H9 (cell line): ENCODE measurements around the gene SNRNP200. TPM values are rescaled to one million over a fixed set of nuclear protein-coding genes. Genes with fewer than 3 reads are reported as not detected.

Experiments used
- DNase-seq: peaks from one replicate; pipeline ENCODE4 v3.0.0-alpha.2; 2017
- H2AFZ ChIP-seq: one replicate; pipeline ENCODE4 v1.6.1; 2013; ENCODE audit warnings: mild to moderate bottlenecking, low read length, control low read depth, moderate library complexity
- H2AK5ac ChIP-seq: 2 replicates; pipeline ENCODE4 v1.6.1; 2013; ENCODE audit warnings: low read length, control low read depth, mixed read lengths; ENCODE audit not compliant: insufficient read length
- H2BK120ac ChIP-seq: one replicate; pipeline ENCODE4 v1.6.1; 2013; ENCODE audit warnings: low read depth, mild to moderate bottlenecking, low read length, control low read depth, inconsistent platforms; ENCODE audit not compliant: poor library complexity, severe bottlenecking
- H2BK12ac ChIP-seq: 2 replicates; pipeline ENCODE4 v1.6.1; 2013; ENCODE audit warnings: low read length, control low read depth, mixed read lengths, low read depth; ENCODE audit not compliant: insufficient read length
- H2BK15ac ChIP-seq: 2 replicates; pipeline ENCODE4 v1.6.1; 2013; ENCODE audit warnings: low read depth, low read length, control low read depth
- H2BK20ac ChIP-seq: one replicate; pipeline ENCODE4 v1.6.1; 2013; ENCODE audit warnings: low read depth, mild to moderate bottlenecking, low read length, control low read depth, inconsistent platforms; ENCODE audit not compliant: poor library complexity, severe bottlenecking
- H2BK5ac ChIP-seq: 2 replicates; pipeline ENCODE4 v1.6.1; 2013; ENCODE audit warnings: low read length, control low read depth, mixed read lengths; ENCODE audit not compliant: insufficient read length
- H3K14ac ChIP-seq: 2 replicates; pipeline ENCODE4 v1.6.1; 2013; ENCODE audit warnings: low read length, control low read depth; ENCODE audit not compliant: insufficient read depth
- H3K18ac ChIP-seq: 2 replicates; pipeline ENCODE4 v1.6.1; 2013; ENCODE audit warnings: low read depth, mild to moderate bottlenecking, mixed read lengths, low read length, control low read depth; ENCODE audit not compliant: insufficient read length
- H3K23ac ChIP-seq: 2 replicates; pipeline ENCODE4 v1.6.1; 2013; ENCODE audit warnings: low read length, control low read depth, mixed read lengths, low read depth; ENCODE audit not compliant: insufficient read length
- H3K23me2 ChIP-seq: 2 replicates; pipeline ENCODE4 v1.6.1; 2013; ENCODE audit warnings: low read depth, mild to moderate bottlenecking, mixed read lengths, low read length, control low read depth; ENCODE audit not compliant: insufficient read length, poor library complexity, severe bottlenecking
- H3K27ac ChIP-seq: 2 replicates; pipeline ENCODE4 v1.5.1; 2013; ENCODE audit warnings: low read length, control low read depth, mixed read lengths, low read depth; ENCODE audit not compliant: insufficient read length
- H3K27me3 ChIP-seq: 2 replicates; pipeline ENCODE4 v1.6.1; 2013; ENCODE audit warnings: low read length, control low read depth, inconsistent platforms; ENCODE audit not compliant: insufficient read depth
- H3K4ac ChIP-seq: 2 replicates; pipeline ENCODE4 v1.6.1; 2013; ENCODE audit warnings: low read depth, mild to moderate bottlenecking, control low read depth, inconsistent platforms, low read length, moderate library complexity
- H3K4me1 ChIP-seq: 2 replicates; pipeline ENCODE4 v1.6.1; 2013; ENCODE audit warnings: low read length, control low read depth, inconsistent platforms; ENCODE audit not compliant: insufficient read depth
- H3K4me2 ChIP-seq: 2 replicates; pipeline ENCODE4 v1.6.1; 2013; ENCODE audit warnings: low read length, control low read depth, mixed read lengths; ENCODE audit not compliant: insufficient read length, insufficient read depth
- H3K56ac ChIP-seq: 2 replicates; pipeline ENCODE4 v1.6.1; 2013; ENCODE audit warnings: low read depth, mild to moderate bottlenecking, mixed read lengths, low read length, control low read depth; ENCODE audit not compliant: insufficient read length
- H3K79me1 ChIP-seq: 2 replicates; pipeline ENCODE4 v1.6.1; 2013; ENCODE audit warnings: low read depth, mild to moderate bottlenecking, moderate library complexity, low read length, control low read depth, inconsistent platforms; ENCODE audit not compliant: insufficient read depth, poor library complexity, severe bottlenecking
- H3K79me2 ChIP-seq: 2 replicates; pipeline ENCODE4 v1.6.1; 2013; ENCODE audit warnings: low read length, control low read depth, inconsistent platforms; ENCODE audit not compliant: insufficient read depth
- H3K9ac ChIP-seq: 2 replicates; pipeline ENCODE4 v1.6.1; 2013; ENCODE audit warnings: low read length, control low read depth, mixed read lengths; ENCODE audit not compliant: insufficient read length; ENCODE audit errors: extremely low read depth
- H3K9me3 ChIP-seq: one replicate; pipeline ENCODE4 v1.6.1; 2013; ENCODE audit warnings: low read depth, low read length, inconsistent platforms; ENCODE audit not compliant: control insufficient read depth
- H3T11ph ChIP-seq: one replicate; pipeline ENCODE4 v1.6.1; 2013; ENCODE audit warnings: mild to moderate bottlenecking, low read length, control low read depth, inconsistent platforms
- H4K20me1 ChIP-seq: one replicate; pipeline ENCODE4 v1.6.1; 2013; ENCODE audit not compliant: control insufficient read depth, insufficient read length, insufficient read depth
- H4K5ac ChIP-seq: 2 replicates; pipeline ENCODE4 v1.6.1; 2013; ENCODE audit warnings: low read depth, mild to moderate bottlenecking, mixed read lengths, low read length, control low read depth; ENCODE audit not compliant: insufficient read length
- H4K8ac ChIP-seq: replicated peaks from 2 replicates; pipeline ENCODE4 v1.6.1; 2013; ENCODE audit warnings: low read length, control low read depth, mixed read lengths, low read depth; ENCODE audit not compliant: insufficient read length
- H4K91ac ChIP-seq: 2 replicates; pipeline ENCODE4 v1.6.1; 2013; ENCODE audit warnings: low read depth, mild to moderate bottlenecking, moderate library complexity, mixed read lengths, low read length, control low read depth; ENCODE audit not compliant: insufficient read length
- H3K27ac Mint-ChIP-seq, 3 experiments: 2 replicates in 2 of 3; 3 replicates in 1 of 3; pipeline ENCODE4 v1.8.0; 2020 to 2021; ENCODE audit warnings: mixed read lengths in 3 of 3, mild to moderate bottlenecking in 1 of 3, moderate library complexity in 1 of 3
- H3K27me3 Mint-ChIP-seq: 2 replicates; pipeline ENCODE4 v1.8.0; 2021; ENCODE audit warnings: low read depth, mild to moderate bottlenecking, moderate library complexity, mixed read lengths
- H3K36me3 Mint-ChIP-seq, 3 experiments: 2 replicates in 2 of 3; 3 replicates in 1 of 3; pipeline ENCODE4 v1.8.0; 2020 to 2021; ENCODE audit warnings: low read depth in 3 of 3, mixed read lengths in 3 of 3; ENCODE audit not compliant: insufficient read depth in 1 of 3
- H3K4me1 Mint-ChIP-seq, 2 experiments: 2 replicates each; pipeline ENCODE4 v1.8.0; 2020; ENCODE audit warnings: mixed read lengths in 2 of 2
- H3K4me3 Mint-ChIP-seq, 2 experiments: 2 replicates in 1 of 2; 3 replicates in 1 of 2; pipeline ENCODE4 v1.8.0; 2020 to 2021; ENCODE audit warnings: mild to moderate bottlenecking in 2 of 2, mixed read lengths in 2 of 2, moderate library complexity in 1 of 2
- H3K9me3 Mint-ChIP-seq, 2 experiments: 2 replicates in 1 of 2; 3 replicates in 1 of 2; pipeline ENCODE4 v1.8.0; 2020; ENCODE audit warnings: mild to moderate bottlenecking in 2 of 2, mixed read lengths in 2 of 2, moderate library complexity in 1 of 2
- WGBS: extraction: QIAGEN DNeasy Blood & Tissue Kit; methylation state at CpG from one replicate; pipeline ENCODE4 v1.1.7; 2013; ENCODE audit warnings: missing lambda C conversion rate, low lambda C conversion rate, mixed read lengths; ENCODE audit not compliant: insufficient read length; ENCODE audit errors: extremely low coverage; 5-methylcytosine and 5-hydroxymethylcytosine counted together
- total RNA-seq: library from RNA; stranded (reverse); gene quantifications from 2 replicates; pipeline ENCODE4 v1.2.1, GENCODE V29; 2021
- TF ChIP-seq, protein P1 (sequence below): fragments of 200-600 bp; sonication (generic); conservative IDR thresholded peaks from 3 replicates; pipeline ENCODE4 v1.8.0; 2021; ENCODE audit warnings: antibody characterized with exemption, mild to moderate bottlenecking

Gene SNRNP200
- total RNA-seq, 1 experiment from 2014 or later: 215 TPM

DNA sequence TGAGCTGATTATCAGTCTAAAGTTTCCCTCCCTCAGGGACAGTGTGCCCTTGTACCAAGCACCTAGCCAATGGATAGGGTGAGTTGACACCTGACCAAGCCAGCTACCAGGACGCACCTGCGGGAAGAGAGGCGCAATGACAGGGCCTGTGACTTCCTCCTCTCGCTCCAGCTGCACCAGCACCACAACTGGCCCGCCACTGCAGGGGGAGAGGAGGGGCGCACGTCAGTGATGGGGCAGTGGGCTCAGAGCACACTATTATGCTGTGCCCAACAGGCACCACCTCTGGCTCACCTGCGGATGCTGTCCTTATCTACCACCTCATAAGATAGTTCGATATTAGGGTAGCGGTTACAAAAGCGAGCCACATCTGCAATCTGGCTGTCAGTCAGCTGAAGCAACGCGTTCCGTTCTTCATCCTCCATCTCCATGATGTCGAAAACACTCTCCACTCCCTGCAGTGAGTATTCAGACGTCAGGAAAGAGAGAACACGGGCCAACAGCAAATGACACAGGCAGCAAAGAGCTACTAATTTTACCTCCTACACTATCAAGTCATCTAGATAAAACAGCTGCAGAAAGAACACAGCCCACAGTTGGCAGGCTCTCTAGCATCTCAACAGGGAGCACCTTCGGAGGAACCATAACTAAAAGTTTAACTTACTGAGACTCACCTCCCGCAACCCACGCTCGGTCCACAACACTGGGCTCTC, 28.4 kb downstream of the SNRNP200 start:
- H3K4me1 Mint-ChIP-seq: no peaks in the 10 kb centered on the region
- DNase-seq: no peak
- H2BK20ac ChIP-seq: no peak overlapping the region
- H2AFZ ChIP-seq: no peak overlapping the region
- no peak overlapping the region for H4K5ac ChIP-seq
- no peak overlapping the region for H3K9ac ChIP-seq
- no peak overlapping the region for H2BK120ac ChIP-seq
- no peak overlapping the region for H3K4ac ChIP-seq
- H3K9me3 ChIP-seq: no peaks in the 10 kb centered on the region
- H3K56ac ChIP-seq: no peak overlapping the region
- H4K8ac ChIP-seq: no peak overlapping the region
- peaks cover 54 to 88% (median 77%) of the 10 kb centered on the region in 3 experiments; a peak in 6 of 7 replicates for H3K36me3 Mint-ChIP-seq
- no CpG with 5 or more reads among the region's 21 CpGs for WGBS
- no peak overlapping the region for H3K18ac ChIP-seq
- no peaks in the 10 kb centered on the region for H3K79me2 ChIP-seq
- no peak overlapping the region for H3K27ac ChIP-seq
- H2BK12ac ChIP-seq: no peak overlapping the region
- H4K20me1 ChIP-seq: no peaks in the 10 kb centered on the region
- no peaks in the 10 kb centered on the region for H3K79me1 ChIP-seq
- no peaks in the 10 kb centered on the region for H3K9me3 Mint-ChIP-seq
- H4K91ac ChIP-seq: no peak overlapping the region
- no peak overlapping the region for H2BK15ac ChIP-seq
- H3K27ac Mint-ChIP-seq: no peak overlapping the region; a peak in 1 of 7 replicates
- TF ChIP-seq, protein P1, sequence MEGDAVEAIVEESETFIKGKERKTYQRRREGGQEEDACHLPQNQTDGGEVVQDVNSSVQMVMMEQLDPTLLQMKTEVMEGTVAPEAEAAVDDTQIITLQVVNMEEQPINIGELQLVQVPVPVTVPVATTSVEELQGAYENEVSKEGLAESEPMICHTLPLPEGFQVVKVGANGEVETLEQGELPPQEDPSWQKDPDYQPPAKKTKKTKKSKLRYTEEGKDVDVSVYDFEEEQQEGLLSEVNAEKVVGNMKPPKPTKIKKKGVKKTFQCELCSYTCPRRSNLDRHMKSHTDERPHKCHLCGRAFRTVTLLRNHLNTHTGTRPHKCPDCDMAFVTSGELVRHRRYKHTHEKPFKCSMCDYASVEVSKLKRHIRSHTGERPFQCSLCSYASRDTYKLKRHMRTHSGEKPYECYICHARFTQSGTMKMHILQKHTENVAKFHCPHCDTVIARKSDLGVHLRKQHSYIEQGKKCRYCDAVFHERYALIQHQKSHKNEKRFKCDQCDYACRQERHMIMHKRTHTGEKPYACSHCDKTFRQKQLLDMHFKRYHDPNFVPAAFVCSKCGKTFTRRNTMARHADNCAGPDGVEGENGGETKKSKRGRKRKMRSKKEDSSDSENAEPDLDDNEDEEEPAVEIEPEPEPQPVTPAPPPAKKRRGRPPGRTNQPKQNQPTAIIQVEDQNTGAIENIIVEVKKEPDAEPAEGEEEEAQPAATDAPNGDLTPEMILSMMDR: no peak
- no peak overlapping the region for H3K23ac ChIP-seq
- H3K4me1 ChIP-seq: no peaks in the 10 kb centered on the region
- H3K14ac ChIP-seq: no peak overlapping the region
- H2AK5ac ChIP-seq: no peak overlapping the region
- no peaks in the 10 kb centered on the region for H3K23me2 ChIP-seq
- H3K4me3 Mint-ChIP-seq: no peak overlapping the region
- H3K27me3 Mint-ChIP-seq: no peaks in the 10 kb centered on the region; the same call in 1 of the 2 replicates
- no peaks in the 10 kb centered on the region for H3K27me3 ChIP-seq
- no peak overlapping the region for H2BK5ac ChIP-seq
- H3T11ph ChIP-seq: no peak overlapping the region
- no peak overlapping the region for H3K4me2 ChIP-seq
